Ishikawa (cell line): ENCODE results near the gene DPH6.

Experiments
- CEBPB ChIP-seq: IDR thresholded peaks from 2 replicates; pipeline ENCODE4 v1.6.1; 2012
- NFIC ChIP-seq: IDR thresholded peaks from 2 replicates; pipeline ENCODE4 v1.6.1; 2012
- RAD21 ChIP-seq: IDR thresholded peaks from 2 replicates; pipeline ENCODE4 v1.6.1; 2012; ENCODE audit warnings: low read depth
- TAF1 ChIP-seq: IDR thresholded peaks from 2 replicates; pipeline ENCODE4 v1.6.1; 2012; ENCODE audit warnings: low read depth, mild to moderate bottlenecking
- TEAD4 ChIP-seq: IDR thresholded peaks from 2 replicates; pipeline ENCODE4 v1.6.1; 2012
- YY1 ChIP-seq: IDR thresholded peaks from 2 replicates; pipeline ENCODE4 v1.6.1; 2012; ENCODE audit warnings: low read depth
- ZBTB7A ChIP-seq: IDR thresholded peaks from 2 replicates; pipeline ENCODE4 v1.6.1; 2012; ENCODE audit warnings: low read depth
- TF ChIP-seq, protein P1 (sequence below): IDR thresholded peaks from 2 replicates; pipeline ENCODE4 v1.6.1; 2012

DNA sequence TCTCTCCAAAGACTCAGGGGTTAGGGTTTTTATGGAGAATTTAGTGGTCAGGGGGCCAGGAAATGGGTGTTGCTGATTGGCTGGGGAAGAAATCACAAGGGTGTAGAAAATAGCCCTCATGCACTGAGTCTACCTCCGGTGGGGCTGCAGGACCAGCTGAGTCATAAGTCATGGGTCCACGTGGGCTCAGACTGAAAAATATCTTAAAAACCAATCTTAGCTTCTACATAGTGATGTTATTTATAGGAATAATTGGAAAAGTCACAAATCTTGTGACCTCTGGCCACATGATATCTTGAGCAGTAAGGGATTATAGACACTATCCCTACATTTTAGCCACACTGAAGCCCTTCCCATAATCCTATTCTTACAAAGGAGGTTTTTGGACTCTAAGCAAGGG lies 224.0 kb downstream of the DPH6 start:
- TF ChIP-seq TAF1: no peak
- TF ChIP-seq TEAD4: no peak
- no peak for TF ChIP-seq ZBTB7A
- TF ChIP-seq CEBPB: no peak
- TF ChIP-seq RAD21: no peak
- TF ChIP-seq, protein P1, sequence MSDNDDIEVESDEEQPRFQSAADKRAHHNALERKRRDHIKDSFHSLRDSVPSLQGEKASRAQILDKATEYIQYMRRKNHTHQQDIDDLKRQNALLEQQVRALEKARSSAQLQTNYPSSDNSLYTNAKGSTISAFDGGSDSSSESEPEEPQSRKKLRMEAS: no peak
- no peak for TF ChIP-seq YY1
- no peak for TF ChIP-seq NFIC
